Measurements from ENCODE around the gene SHD.

The SHD gene

DNA sequence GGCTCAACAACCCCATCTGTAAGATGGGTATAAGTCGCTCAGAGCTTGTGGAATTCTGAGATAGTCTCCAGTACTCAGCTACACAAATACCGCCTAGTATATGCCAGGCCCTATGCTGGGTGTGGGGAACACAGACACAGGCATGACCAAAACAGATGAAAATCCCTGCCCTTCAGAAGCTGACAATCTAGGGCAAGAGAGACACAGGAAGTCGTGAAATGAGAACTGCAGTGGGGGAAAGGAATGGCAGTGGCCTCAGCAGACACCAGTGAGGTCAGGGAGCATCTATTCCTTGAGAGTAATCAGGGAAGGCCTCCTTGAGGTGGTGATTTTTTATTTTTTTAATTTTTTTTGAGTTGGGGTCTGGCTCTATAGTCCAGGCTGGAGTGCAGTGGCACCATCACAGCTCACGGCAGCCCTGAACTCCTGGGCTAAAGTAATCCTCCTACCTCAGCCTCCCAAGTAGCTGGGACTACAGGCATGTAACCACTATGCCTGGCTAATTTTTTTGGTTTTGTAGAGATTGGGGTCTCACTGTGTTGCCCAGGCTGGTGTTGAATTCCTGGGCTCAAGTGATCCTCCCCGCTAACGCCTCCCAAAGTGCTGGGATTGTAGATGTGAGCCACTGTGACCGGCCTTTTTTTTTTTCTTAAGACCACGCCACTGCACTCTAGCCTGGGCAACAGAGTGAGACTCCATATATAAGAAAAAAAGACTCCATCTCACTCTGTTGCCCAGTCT lies 19.9 kb downstream of the SHD start:
- no peak for DNase-seq (ENCODE audit: low read depth)

- DNase-seq (ENCODE audit: low read depth): no peak
Observed at GRCh38 chr19:4300589-4300988, 21.5 kb downstream of the SHD start.

GRCh38 chr19:4301590-4302242 lies 22.6 kb downstream of the SHD start:
- DNase-seq (ENCODE audit: low read depth): no peak

GRCh38 chr19:4302243-4302640 lies 23.2 kb downstream of the SHD start, which contains the start of gene TMIGD2:
Gene TMIGD2, minus strand, starts transcription at chr19:4302389. Its CDS starts 4 bp downstream, at chr19:4302385.
- no peak for DNase-seq (ENCODE audit: low read depth)

GRCh38 chr19:4303819-4304537 lies 24.9 kb downstream of the SHD start:
- DNase-seq (ENCODE audit: low read depth): no peak

GRCh38 chr19:4304538-4305256 lies 25.6 kb downstream of the SHD start, which contains the start of gene FSD1:
Gene FSD1, plus strand, starts transcription at chr19:4304598. Its CDS starts 149 bp downstream, at chr19:4304747.
- peak; percentile 39 for DNase-seq (ENCODE audit: low read depth)

GRCh38 chr19:4305257-4305612 lies 26.2 kb downstream of the SHD start:
- no peak for DNase-seq (ENCODE audit: low read depth)

GRCh38 chr19:4305659-4306058 lies 26.6 kb downstream of the SHD start:
- DNase-seq (ENCODE audit: low read depth): no peak

- no peak for DNase-seq (ENCODE audit: low read depth)
Observed at GRCh38 chr19:4310247-4311121, 31.4 kb downstream of the SHD start.

DNA sequence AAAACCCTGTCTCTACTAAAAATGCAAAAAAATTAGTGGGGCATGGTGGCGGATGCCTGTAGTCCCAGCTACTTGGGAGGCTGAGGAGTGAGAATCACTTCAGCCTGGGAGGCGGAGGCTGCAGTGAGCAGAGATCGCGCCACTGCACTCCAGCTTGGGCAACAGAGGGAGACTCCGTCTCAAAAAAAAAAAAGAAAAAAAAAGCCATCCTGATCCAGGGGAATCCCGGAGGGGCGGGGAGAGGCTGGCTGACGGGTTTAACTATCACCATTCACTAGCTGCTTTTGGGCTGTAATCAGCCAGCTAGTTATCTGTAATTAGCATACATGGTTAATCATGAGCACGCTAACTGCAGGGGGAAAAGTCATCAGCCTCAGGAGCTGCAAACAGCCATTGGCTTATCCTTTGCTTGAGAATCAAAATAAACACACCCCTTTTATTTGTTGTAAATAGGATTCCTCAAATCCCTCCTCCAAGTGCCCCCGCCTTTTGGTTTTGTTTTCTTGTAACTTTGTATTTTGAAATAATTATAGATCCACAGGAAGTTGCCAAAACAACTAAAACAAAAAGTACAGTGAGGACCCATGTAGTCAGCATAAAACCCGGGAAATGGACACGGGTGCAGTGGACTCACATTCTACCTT lies 34.9 kb downstream of the SHD start:
- DNase-seq (ENCODE audit: low read depth): no peak

DNA sequence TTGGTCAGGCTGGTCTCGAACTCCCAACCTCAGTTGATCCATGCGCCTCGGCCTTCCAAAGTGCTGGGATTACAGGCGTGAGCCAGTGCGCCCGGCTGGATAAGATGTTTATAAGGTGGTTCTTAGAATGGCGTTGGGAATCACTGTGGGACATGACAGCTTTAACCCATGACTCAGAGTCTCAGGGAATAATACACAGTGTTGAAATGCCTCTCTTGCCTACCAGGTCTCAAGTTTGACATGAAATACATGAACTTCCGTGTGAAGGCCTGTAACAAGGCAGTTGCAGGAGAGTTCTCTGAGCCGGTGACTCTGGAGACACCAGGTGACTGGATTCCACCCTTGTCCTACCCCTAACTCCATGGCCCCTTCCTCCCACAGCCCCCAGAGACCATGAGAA lies 37.9 kb downstream of the SHD start:
- DNase-seq (ENCODE audit: low read depth): no peak

GRCh38 chr19:4318460-4318859 lies 39.4 kb downstream of the SHD start:
- DNase-seq (ENCODE audit: low read depth): no peak

DNA sequence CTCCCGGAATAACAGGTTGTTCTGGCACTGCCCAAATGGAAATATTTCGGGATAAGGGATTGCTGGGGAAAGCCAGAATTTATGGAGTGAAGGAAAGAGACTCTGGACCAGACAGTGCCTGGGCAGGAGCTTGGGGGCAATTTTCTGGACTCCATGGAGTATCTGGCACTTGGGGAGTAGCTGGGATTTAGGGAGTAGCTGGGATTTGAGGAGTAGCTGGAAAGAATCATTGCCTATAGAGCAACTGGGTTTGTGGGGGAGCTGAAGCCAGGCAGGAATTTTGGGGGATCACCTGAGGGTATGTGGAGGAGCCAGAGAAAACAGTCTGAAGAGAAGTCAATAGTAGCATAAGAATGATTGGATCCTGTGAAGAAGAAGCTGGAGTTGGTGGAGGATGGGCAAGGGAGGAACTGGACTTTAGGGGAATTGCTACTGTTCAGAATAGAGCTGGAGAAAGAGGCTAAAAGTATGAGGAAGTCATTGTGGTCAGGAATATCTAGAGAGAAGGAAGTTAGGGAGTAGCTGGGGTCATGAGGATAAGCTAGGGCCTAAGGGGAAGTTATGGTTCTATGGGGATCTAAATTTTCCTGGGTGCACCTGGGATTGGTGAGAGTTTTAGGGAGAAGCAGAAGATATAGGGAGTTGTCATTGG lies 40.1 kb downstream of the SHD start:
- no peak for DNase-seq (ENCODE audit: low read depth)

DNA sequence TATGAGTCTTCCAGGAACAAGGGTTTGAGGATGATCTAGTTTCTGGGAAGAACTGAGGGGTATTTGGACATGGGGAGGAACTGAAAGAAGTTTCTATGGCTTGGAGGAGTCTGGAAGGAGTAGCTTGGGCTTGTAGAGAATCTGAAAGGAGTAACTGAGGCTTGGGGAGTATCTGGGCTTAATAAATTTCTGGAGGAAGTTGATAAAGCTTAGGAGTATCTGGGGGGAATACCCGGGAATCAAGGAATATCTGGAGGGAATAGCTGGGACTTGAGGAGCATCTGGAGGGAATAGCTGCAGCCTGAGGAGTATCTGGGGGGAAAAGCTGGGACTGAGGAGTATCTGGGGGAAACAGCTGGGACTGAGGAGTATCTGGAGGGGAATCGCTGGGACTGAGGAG lies 41.4 kb downstream of the SHD start:
- DNase-seq (ENCODE audit: low read depth): no peak

- no peak for DNase-seq (ENCODE audit: low read depth)
Observed at GRCh38 chr19:4322942-4323665, 44.0 kb downstream of the SHD start.

GRCh38 chr19:4323692-4324091 lies 44.6 kb downstream of the SHD start:
- no peak for DNase-seq (ENCODE audit: low read depth)

GRCh38 chr19:4324228-4324627 lies 45.2 kb downstream of the SHD start:
- DNase-seq (ENCODE audit: low read depth): no peak

- no peak for DNase-seq (ENCODE audit: low read depth)
Observed at GRCh38 chr19:4326215-4326836, 47.3 kb downstream of the SHD start.

GRCh38 chr19:4326837-4327251 lies 47.8 kb downstream of the SHD start:
- DNase-seq (ENCODE audit: low read depth): no peak
